Smooth muscle cell of the brain vasculature (primary cell): ENCODE results near the gene CACNB4.
"Not testable (repeated sequence)": the region's sequence is repeated elsewhere in the genome, so short reads cannot be mapped to it uniquely, and the experiment has no call there.

ENCODE experiments used
- DNase-seq: peaks from one replicate; pipeline ENCODE4 v3.0.0-alpha.2; 2012; ENCODE audit warnings: low read depth, low spot score

The CACNB4 gene

GRCh38 chr2:152054593-152054992, 44.3 kb downstream of the CACNB4 start:
- DNase-seq, result no peak

- DNase-seq, result no peak
Observed at GRCh38 chr2:152051436-152051835, 47.4 kb downstream of the CACNB4 start.

GRCh38 chr2:152050915-152051314, 47.9 kb downstream of the CACNB4 start:
- DNase-seq, result no peak

DNA sequence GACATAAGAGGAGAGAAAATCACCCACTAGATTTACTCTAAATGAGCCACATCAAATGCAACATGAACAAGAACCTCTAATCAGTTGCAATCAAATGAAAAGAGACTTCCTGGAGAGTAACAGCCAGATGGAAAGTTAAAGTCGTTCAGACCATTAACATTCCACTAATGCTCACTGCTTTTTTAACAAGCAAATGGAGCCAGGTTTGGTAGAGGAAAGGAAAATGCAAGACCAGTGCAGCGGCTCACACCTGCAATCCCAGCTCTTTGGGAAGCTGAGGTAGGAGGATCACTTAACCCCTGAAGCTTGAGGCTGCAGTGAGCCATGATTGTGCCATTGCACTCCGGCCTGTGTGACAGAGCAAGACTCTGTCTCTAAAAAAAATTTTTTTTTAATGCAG, 48.5 kb downstream of the CACNB4 start:
- no peak for DNase-seq

- no peak for DNase-seq
Observed at GRCh38 chr2:152049541-152049940, 49.3 kb downstream of the CACNB4 start.

DNA sequence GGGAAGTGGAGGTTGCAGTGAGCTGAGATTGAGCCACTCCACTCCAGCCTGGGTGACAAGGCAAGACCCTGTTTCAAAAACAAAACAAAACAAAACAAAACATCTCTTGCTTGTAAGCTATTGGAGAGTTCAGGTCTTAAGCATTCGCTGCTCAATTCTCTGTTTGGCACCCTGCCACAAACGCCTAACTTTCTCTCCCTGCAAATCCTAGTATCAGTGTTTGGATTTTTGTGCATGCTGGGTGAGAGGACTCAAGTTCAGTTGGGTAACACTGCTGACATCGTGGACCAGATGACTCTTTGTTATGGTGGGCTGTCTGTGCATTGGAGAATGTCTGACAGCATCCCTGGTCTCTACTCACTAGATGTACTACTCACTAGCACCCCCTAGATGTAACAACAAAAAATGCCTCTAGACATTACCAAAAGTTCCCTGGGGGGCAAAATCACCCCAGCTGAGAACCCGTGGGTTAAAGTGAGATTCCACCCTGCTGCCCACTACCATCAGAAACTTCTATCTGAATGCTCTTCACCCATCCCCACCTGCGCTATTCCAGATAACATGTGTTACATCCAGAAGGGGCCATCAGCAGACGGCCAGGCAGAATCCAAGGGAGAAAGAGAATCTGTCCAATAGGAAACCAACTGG, 50.9 kb downstream of the CACNB4 start:
- no peak for DNase-seq

GRCh38 chr2:152046940-152047339, 51.9 kb downstream of the CACNB4 start:
- DNase-seq, result no peak

- DNase-seq, result no peak
Observed at GRCh38 chr2:152042636-152043615, 55.9 kb downstream of the CACNB4 start.

DNA sequence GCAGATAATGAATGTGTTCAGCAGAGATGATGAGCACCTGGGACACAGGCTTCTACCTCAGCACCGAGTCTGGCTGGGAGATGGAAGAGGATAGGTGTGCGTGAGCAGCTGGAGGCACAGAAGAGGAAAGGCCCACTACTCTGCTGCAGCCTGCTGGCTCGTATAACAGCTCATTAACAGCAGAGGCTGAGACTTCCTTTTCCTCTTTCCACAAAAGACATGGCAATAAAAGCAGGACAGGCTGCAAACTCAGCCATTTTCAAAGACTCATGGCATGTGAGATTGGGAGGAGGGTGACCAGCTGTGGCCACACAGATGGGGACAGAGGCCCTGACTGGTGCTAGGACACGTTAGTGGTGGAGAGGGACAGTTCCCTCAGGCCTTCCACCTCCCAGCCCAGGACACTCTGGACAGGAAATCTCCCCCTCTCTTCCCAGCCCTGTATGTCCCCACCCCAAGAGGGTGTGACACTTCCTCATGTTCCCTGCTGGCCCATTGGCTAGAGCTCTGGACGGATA, 60.3 kb downstream of the CACNB4 start:
- no peak for DNase-seq

DNA sequence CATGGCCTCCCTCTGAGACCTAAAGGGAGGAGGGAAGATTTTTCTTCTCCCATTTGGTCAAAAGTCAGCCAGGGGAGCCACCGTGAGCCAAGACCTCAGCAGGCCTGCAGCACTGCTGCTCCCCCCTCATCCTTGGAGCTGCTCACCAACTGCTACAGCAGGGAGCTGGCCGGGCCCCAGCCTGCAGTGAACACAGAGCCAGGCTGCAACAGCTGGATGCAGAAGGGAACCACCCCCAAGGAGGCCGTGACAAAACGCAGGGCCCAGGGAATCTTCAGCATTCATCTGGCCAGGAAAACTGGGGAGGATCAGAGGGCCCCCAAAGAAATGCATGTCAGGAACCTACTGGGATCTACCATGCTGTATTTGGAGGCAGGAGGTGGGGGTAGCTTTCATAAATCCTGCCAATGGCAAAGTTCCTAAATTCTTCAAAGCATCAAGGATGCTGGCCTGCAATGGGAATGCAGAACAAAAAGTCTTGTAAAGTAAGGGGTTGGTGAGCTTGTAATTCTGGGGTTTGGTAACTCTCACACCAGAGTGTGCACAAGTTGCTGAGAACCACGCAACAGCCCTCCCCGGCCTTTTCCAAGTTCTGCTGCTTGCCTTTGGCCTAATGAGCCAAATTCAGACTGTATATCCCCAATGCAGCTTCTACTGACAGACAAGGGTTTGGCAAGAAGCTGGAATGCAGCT, 61.0 kb downstream of the CACNB4 start:
- DNase-seq, result no peak

- peak; percentile 37 for DNase-seq
Observed at GRCh38 chr2:152036611-152037469, 62.0 kb downstream of the CACNB4 start.

- DNase-seq, result no peak
Observed at GRCh38 chr2:152034257-152034801, 64.5 kb downstream of the CACNB4 start.

- DNase-seq, result no peak
Observed at GRCh38 chr2:152033011-152033925, 65.6 kb downstream of the CACNB4 start.

DNA sequence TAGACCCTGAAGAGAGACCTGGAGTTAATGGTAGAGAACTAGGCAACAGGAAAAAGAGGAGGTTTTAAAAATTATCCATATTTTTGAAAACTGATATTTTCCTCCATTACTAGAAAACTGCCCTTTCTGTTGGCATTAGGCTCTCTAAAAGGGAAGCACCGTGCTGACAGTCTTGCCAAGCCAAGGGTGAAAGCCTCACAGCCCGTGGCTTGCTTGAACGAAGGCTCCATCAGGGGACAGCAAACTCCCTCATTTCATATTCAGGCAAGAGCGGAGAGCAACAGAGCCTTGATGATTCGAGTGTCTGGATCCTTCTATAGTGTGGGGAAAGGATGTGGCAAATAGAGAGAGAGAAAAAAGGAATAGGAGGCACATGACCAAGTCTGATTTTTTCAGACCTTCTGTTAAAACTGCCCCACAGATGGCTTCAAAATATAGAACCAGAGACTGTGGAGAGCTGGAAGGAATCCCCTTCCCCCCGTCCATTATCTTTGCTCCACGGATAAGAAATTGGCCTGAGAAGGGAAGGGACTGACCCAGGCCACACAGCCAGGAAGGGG, 67.0 kb downstream of the CACNB4 start:
- DNase-seq, result no peak

- not testable (repeated sequence) for DNase-seq
Observed at GRCh38 chr2:152030596-152031328, 68.1 kb downstream of the CACNB4 start.

DNA sequence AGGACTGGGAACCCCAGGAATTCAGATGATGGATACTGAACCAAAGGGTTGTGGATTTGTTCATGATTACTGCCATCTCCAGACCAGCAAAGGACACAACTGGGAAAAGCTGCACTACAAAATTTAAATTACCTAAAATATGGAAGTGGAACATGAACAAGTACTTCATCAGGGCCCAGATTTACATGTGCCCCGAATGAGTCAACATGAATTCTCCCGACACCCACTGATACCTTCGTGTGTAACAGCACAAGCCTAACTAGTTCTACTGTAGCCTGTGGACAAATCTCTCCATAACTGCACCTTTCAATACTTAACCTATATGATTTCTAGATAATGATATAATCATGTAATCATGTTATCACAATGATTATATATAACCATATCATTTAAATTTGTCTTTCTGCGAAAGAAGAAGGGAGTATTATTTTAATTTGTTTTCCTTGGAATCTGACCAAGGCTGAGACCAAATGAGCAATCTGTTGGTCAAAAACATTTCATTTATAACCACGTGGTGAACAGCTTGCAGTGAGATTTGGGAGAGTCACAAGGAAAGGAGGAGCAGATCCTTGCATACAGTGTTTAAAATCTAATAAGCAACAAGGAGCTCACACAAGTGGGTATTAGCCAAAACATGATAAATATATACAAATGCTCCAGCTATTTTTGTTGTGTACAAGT, 70.5 kb downstream of the CACNB4 start:
- no peak for DNase-seq

DNA sequence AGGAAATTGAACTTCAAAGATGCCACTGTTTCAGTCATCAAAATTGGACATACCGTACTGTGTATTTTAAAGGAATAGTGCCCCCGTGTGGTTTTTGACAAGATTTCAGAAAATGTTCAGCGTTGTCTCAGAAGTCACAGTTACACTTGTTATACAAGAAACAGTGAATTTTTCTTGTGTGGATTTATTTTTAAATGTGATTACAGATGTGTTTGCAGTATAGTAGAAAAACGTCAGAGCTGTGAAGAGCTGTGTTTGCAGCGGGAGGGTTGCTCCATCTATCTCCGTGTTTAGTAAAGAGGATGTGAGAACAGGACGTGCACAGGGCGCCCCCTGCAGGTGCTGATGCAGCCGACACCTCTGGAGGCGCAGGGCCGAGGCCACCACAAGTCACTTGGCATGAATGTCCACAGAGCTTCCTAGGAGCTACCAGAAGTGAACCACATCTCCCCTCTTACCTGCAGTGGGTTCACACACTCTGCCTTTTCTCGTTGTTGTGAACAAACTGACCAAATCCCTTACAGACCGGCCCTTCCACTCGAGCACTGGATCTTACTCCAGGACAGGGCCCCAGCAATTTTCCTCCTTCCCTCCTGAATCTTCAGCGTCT, 73.1 kb downstream of the CACNB4 start:
- peak; percentile 54 for DNase-seq

GRCh38 chr2:152024477-152024876, 74.4 kb downstream of the CACNB4 start:
- no peak for DNase-seq
